Measurements from ENCODE around the gene HDDC3. TPM values are rescaled to one million over a fixed set of nuclear protein-coding genes. Genes with fewer than 3 reads are reported as not detected.
"Not testable (repeated sequence)": the region's sequence is repeated elsewhere in the genome, so short reads cannot be mapped to it uniquely, and the experiment has no call there.

HDDC3 gene
- total and polyA plus RNA-seq, 2 experiments from 2014 or later, result 9.7 to 11.1 TPM

DNA sequence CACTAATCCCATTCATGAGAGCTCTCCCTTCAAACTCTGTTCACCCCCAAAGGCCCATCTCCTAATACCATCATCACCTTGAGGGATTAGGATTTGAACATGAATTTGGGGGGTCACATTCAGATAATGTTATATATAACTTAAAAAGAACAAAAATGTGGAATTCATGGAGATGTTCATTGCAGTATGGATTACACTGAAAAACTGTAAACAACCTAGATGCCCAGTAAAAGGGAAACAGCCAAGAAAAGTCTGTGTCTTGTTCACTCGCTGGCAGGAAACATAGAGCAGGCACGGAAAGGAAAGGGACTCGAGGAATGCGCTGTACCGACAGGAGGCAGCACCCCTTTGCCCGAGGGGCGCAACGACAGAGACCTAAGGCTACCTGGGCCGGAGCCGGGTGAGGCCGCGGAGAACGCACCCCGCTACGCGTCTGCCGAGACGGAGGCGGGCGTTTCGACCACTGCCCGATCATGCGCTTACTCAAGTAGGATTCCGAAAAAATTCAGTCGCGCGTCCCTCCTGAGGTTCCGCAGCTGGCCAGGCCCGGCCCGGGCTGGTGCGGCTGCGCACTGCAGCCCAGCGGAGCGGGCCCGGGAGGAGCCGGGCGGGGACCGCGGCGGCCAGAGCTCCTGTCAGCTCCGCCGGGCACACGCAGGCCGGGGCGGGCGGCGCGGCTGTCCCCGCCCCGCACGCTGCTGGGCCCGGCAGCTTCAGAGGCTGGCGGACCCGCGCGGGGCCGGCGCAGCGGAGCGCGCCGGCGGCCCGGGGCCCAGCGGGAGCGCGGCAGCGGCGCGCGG lies 30.1 kb downstream of the HDDC3 start:
- H3K9me3 ChIP-seq (ENCODE audit: low read depth), result no peaks in the 10 kb centered on the region
- WGBS, 2 experiments (ENCODE audit: low coverage in 1 of 2, low lambda C conversion rate in 2 of 2, missing lambda C conversion rate in 2 of 2), result 1% methylated on average over 17 to 67 of the region's 71 CpGs
- peak overlapping the region; percentile 93 for H3K4me2 ChIP-seq (ENCODE audit: unreplicated experiment)
- H3K79me2 ChIP-seq (ENCODE audit: insufficient read depth), result no peaks in the 10 kb centered on the region
- no peaks in the 10 kb centered on the region for H3K36me3 ChIP-seq (ENCODE audit: low read depth)
- H4K20me1 ChIP-seq (ENCODE audit: insufficient read depth), result no peaks in the 10 kb centered on the region
- peak overlapping the region; percentile 86 for H2AFZ ChIP-seq
- in situ Hi-C loops (cut with MboI), result no loop called here
- TF ChIP-seq EZH2phosphoT487 (IDR thresholded peaks at IDR 0.05; ENCODE audit: insufficient read depth, low read depth) (no peak), EZH2 (IDR thresholded peaks at IDR 0.05; ENCODE audit: insufficient read depth, poor library complexity, severe bottlenecking) (no peak)
- peaks cover 6% of the 10 kb centered on the region; the same call in 1 of the 2 replicates for H3K4me1 ChIP-seq (ENCODE audit: insufficient read depth)
- DNase-seq, result peak; percentile 90
- peak overlapping the region; percentile 78 for H3K9ac ChIP-seq
- peaks cover 10% of the 10 kb centered on the region; the same call in 1 of the 2 replicates for H3F3A ChIP-seq (ENCODE audit: insufficient read depth)
- peak overlapping the region; percentile 45 for H3K27ac ChIP-seq
- no peaks in the 10 kb centered on the region for H3K9me2 ChIP-seq (ENCODE audit: insufficient read depth)
- peak overlapping the region; percentile 80 for H3K4me3 ChIP-seq
- no peaks in the 10 kb centered on the region for H3K27me3 ChIP-seq (replicated peaks; ENCODE audit: insufficient read depth)

DNA sequence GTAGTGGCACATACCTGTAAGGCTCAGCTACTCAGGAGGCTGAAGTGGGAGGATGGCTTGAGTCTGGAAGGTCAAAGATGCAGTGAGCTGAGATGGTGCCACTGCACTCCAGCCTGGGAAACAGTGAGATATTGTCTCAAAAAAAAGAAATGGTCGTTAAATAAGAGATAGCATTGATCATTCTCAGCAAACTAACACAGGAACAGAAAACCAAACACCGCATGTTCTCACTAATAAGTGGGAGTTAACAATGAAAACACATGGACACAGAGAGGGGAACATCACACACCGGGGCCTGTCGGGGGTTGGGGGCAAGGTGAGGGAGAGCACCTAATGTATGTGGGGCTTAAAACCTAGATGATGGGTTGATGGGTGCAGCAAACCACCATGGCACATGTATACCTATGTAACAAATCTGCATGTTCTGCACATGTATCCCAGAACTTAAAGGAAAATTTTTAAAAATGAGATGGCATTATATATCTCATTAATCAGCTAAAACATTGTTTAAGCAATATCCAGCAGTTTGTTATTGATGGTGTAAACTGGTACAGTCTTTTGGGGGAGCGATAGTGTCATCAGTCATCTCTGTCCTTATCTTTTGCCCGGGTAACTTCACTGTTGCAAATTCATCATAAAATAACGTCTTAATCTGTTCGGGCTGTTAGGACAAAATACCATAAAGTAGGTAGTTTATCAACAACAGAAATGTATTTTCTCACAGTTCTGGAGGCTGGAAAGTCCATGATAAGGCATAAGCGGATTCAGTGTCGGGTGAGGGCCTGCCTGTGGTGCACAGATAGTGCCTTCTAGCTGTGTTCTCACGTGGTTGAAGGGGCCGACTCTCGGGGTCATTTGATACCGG lies 30.9 kb downstream of the HDDC3 start:
- DNase-seq, result peak; percentile 7
- peak overlapping the region; percentile 86 for H2AFZ ChIP-seq
- H3K9ac ChIP-seq, result peak overlapping the region; percentile 78
- TF ChIP-seq EZH2phosphoT487 (IDR thresholded peaks at IDR 0.05; ENCODE audit: insufficient read depth, low read depth) (no peak), EZH2 (IDR thresholded peaks at IDR 0.05; ENCODE audit: insufficient read depth, poor library complexity, severe bottlenecking) (no peak)
- H3K4me1 ChIP-seq (ENCODE audit: insufficient read depth), result peaks cover 6% of the 10 kb centered on the region; the same call in 1 of the 2 replicates
- H3K9me3 ChIP-seq (ENCODE audit: low read depth), result no peaks in the 10 kb centered on the region
- peak overlapping the region; percentile 93 for H3K4me2 ChIP-seq (ENCODE audit: unreplicated experiment)
- H3F3A ChIP-seq (ENCODE audit: insufficient read depth), result peaks cover 10% of the 10 kb centered on the region; the same call in 1 of the 2 replicates
- no peaks in the 10 kb centered on the region for H3K36me3 ChIP-seq (ENCODE audit: low read depth)
- H3K27ac ChIP-seq, result peak overlapping the region; percentile 45; the same call in 1 of the 2 replicates
- WGBS, 2 experiments (ENCODE audit: low coverage in 1 of 2, low lambda C conversion rate in 2 of 2, missing lambda C conversion rate in 2 of 2), result 62 to 63% methylated on average over 14 of the region's 14 CpGs
- in situ Hi-C loops (cut with MboI), result no loop called here
- H3K27me3 ChIP-seq (replicated peaks; ENCODE audit: insufficient read depth), result no peaks in the 10 kb centered on the region
- no peaks in the 10 kb centered on the region for H4K20me1 ChIP-seq (ENCODE audit: insufficient read depth)
- no peaks in the 10 kb centered on the region for H3K79me2 ChIP-seq (ENCODE audit: insufficient read depth)
- H3K9me2 ChIP-seq (ENCODE audit: insufficient read depth), result no peaks in the 10 kb centered on the region
- H3K4me3 ChIP-seq, result peak overlapping the region; percentile 80

DNA sequence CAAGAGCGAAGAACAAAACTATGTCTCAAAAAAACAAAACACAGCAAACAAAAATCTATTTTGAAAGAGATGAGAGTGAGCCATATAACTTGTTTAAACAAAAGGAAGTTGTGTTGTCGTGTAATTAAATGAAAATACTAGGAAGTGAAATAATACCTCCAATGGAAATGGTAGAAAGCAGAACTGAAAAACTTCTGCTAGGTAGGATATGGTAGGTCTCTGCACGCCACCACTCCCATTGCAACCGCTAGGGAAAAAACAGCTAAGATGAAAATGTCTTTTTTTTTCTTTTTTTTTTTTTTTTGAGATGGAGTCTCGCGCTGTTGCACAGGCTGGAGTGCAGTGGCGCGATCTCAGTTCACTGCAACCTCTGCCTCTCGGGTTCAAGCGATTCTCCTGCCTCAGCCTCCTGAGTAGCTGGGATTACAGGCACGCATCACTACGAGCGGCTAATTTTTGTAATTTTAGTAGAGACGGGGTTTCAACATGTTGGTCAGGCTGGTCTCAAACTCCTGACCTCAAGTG lies 35.2 kb downstream of the HDDC3 start:
- in situ Hi-C loops (cut with MboI), result loop anchor here (25.0 kb wide), 1 partner anchor 585 kb away; no protein-coding TSS in a partner anchor
- H3K9me3 ChIP-seq (ENCODE audit: low read depth); H3K27me3 ChIP-seq (replicated peaks; ENCODE audit: insufficient read depth); H3K9me2 ChIP-seq (ENCODE audit: insufficient read depth); H2AFZ ChIP-seq; H3K4me2 ChIP-seq (ENCODE audit: unreplicated experiment); H3K4me1 ChIP-seq (ENCODE audit: insufficient read depth); H3K9ac ChIP-seq; H4K20me1 ChIP-seq (ENCODE audit: insufficient read depth); H3K36me3 ChIP-seq (ENCODE audit: low read depth); DNase-seq; H3K4me3 ChIP-seq; H3K79me2 ChIP-seq (ENCODE audit: insufficient read depth); H3K27ac ChIP-seq: not testable (repeated sequence)
- 91 to 92% methylated on average over 14 of the region's 14 CpGs for WGBS, 2 experiments (ENCODE audit: low coverage in 1 of 2, low lambda C conversion rate in 2 of 2, missing lambda C conversion rate in 2 of 2)
- H3F3A ChIP-seq (ENCODE audit: insufficient read depth), result peaks cover 10% of the 10 kb centered on the region; the same call in 1 of the 2 replicates

DNA sequence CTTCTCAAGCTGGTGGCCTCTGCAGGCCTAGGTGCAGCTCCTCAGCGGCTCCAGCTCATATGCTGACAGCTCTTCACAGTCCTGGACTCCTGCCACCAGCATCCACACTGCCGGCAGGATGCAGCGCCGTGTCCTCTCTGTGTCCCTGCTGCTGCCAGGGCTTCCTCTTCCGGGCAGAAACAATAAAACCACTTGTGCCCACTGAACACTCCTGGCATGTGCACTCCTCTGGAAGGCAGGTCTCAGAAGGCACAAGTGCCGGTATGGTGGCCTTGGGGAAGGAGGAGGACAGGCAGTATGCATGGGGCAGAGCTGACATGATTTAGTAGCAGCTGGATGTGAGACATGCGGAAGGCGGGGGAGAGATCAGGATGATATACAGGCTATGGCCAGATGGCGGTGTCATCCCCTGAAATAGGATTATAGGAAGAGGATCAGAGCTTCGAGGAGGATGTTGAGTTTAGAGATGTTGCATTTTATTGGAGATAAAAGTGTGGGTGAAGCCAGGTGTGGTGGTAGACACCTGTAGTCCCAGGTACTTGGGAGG lies 36.7 kb downstream of the HDDC3 start:
- Histone ChIP-seq H4K20me1 (ENCODE audit: insufficient read depth) (no peaks in the 10 kb centered on the region), H3K4me2 (ENCODE audit: unreplicated experiment) (no peak overlapping the region), H3K27ac (no peak overlapping the region), H3K9ac (no peak overlapping the region), H3K36me3 (ENCODE audit: low read depth) (no peaks in the 10 kb centered on the region), H3K9me3 (ENCODE audit: low read depth) (no peaks in the 10 kb centered on the region), H3K9me2 (ENCODE audit: insufficient read depth) (no peaks in the 10 kb centered on the region), H3K27me3 (replicated peaks; ENCODE audit: insufficient read depth) (no peaks in the 10 kb centered on the region), H3K4me1 (ENCODE audit: insufficient read depth) (no peaks in the 10 kb centered on the region), H3F3A (ENCODE audit: insufficient read depth) (no peaks in the 10 kb centered on the region), H2AFZ (no peak overlapping the region), H3K79me2 (ENCODE audit: insufficient read depth) (no peaks in the 10 kb centered on the region), H3K4me3 (no peak overlapping the region)
- DNase-seq, result peak; percentile 28
- in situ Hi-C loops (cut with MboI), result loop anchor here (25.0 kb wide), 1 partner anchor 583 kb away; no protein-coding TSS in a partner anchor
- TF ChIP-seq EZH2 (IDR thresholded peaks at IDR 0.05; ENCODE audit: insufficient read depth, poor library complexity, severe bottlenecking) (no peak), EZH2phosphoT487 (IDR thresholded peaks at IDR 0.05; ENCODE audit: insufficient read depth, low read depth) (no peak)
- WGBS, 2 experiments (ENCODE audit: low coverage in 1 of 2, low lambda C conversion rate in 2 of 2, missing lambda C conversion rate in 2 of 2), result 50 to 53% methylated on average over 10 of the region's 10 CpGs
